ENCODE data around the gene ANKRD31. TPM values are rescaled to one million over a fixed set of nuclear protein-coding genes. Genes with fewer than 3 reads are reported as not detected.

ANKRD31 gene
- total and polyA plus RNA-seq, 12 donors = under 0.01 to 0.18 (median 0.11) TPM; not detected in 3

GRCh38 chr5:75152860-75153259 lies 83.8 kb downstream of the ANKRD31 start:
- no peaks in the 10 kb centered on the region for H3K4me1 ChIP-seq
- intact Hi-C loops (cut with DNase I) = no loop called here
- DNase-seq = no peak
- TF ChIP-seq, protein P1, sequence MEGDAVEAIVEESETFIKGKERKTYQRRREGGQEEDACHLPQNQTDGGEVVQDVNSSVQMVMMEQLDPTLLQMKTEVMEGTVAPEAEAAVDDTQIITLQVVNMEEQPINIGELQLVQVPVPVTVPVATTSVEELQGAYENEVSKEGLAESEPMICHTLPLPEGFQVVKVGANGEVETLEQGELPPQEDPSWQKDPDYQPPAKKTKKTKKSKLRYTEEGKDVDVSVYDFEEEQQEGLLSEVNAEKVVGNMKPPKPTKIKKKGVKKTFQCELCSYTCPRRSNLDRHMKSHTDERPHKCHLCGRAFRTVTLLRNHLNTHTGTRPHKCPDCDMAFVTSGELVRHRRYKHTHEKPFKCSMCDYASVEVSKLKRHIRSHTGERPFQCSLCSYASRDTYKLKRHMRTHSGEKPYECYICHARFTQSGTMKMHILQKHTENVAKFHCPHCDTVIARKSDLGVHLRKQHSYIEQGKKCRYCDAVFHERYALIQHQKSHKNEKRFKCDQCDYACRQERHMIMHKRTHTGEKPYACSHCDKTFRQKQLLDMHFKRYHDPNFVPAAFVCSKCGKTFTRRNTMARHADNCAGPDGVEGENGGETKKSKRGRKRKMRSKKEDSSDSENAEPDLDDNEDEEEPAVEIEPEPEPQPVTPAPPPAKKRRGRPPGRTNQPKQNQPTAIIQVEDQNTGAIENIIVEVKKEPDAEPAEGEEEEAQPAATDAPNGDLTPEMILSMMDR (IDR thresholded peaks at IDR 0.05) = no peak
- H3K36me3 ChIP-seq = no peaks in the 10 kb centered on the region
- peaks cover 0 to 11% (median 0%) of the 10 kb centered on the region in 11 donors for H3K9me3 ChIP-seq
- no peak for ATAC-seq
- no peak overlapping the region for H3K4me3 ChIP-seq
- H3K27me3 ChIP-seq = no peaks in the 10 kb centered on the region
- no peak overlapping the region for H3K27ac ChIP-seq

- Histone ChIP-seq H3K4me1 (no peaks in the 10 kb centered on the region), H3K36me3 (no peaks in the 10 kb centered on the region), H3K27me3 (no peaks in the 10 kb centered on the region), H3K9me3 (no peaks in the 10 kb centered on the region), H3K4me3 (no peak overlapping the region), H3K27ac (no peak overlapping the region)
- intact Hi-C loops (cut with DNase I) = no loop called here
- WGBS, 2 donors = 41 to 44% methylated on average over 2 of the region's 2 CpGs
- TF ChIP-seq, protein P1 (IDR thresholded peaks at IDR 0.05) = no peak
- ATAC-seq (no peak), DNase-seq (no peak)
These were observed 88.6 kb downstream of the ANKRD31 start for GRCh38 chr5:75148051-75148450.

- no peaks in the 10 kb centered on the region for H3K36me3 ChIP-seq
- H3K4me1 ChIP-seq = no peaks in the 10 kb centered on the region
- H3K9me3 ChIP-seq = no peaks in the 10 kb centered on the region
- DNase-seq (no peak), ATAC-seq (no peak)
- 28 to 35% methylated on average over 2 of the region's 2 CpGs for WGBS, 2 donors
- intact Hi-C loops (cut with DNase I) = no loop called here
- no peaks in the 10 kb centered on the region for H3K27me3 ChIP-seq
- H3K27ac ChIP-seq = no peak overlapping the region
- TF ChIP-seq, protein P1 (IDR thresholded peaks at IDR 0.05) = no peak
- no peak overlapping the region for H3K4me3 ChIP-seq
These were observed 94.0 kb downstream of the ANKRD31 start for GRCh38 chr5:75142566-75143136.

GRCh38 chr5:75140277-75140676 lies 96.4 kb downstream of the ANKRD31 start:
- WGBS, 2 donors = 88 to 90% methylated on average over 3 of the region's 3 CpGs
- no peak overlapping the region for H3K4me3 ChIP-seq
- TF ChIP-seq, protein P1 (IDR thresholded peaks at IDR 0.05) = no peak
- H3K27ac ChIP-seq = no peak overlapping the region
- no peaks in the 10 kb centered on the region for H3K4me1 ChIP-seq
- H3K36me3 ChIP-seq = no peaks in the 10 kb centered on the region
- H3K27me3 ChIP-seq = no peaks in the 10 kb centered on the region
- intact Hi-C loops (cut with DNase I) = no loop called here
- no peak for ATAC-seq
- DNase-seq = no peak
- peaks cover 0 to 12% (median 0%) of the 10 kb centered on the region in 11 donors for H3K9me3 ChIP-seq

Measured in heart right ventricle (tissue), 16 donors.